IPS-18a (cell line): ENCODE measurements around the gene MAML3.

Source experiments
- H3K27ac ChIP-seq: one replicate; pipeline ENCODE4 v1.5.1; 2013; ENCODE audit warnings: low read length
- H3K27me3 ChIP-seq: one replicate; pipeline ENCODE4 v1.6.1; 2013; ENCODE audit warnings: mild to moderate bottlenecking, low read length; ENCODE audit not compliant: control insufficient read depth, insufficient read depth
- H3K36me3 ChIP-seq: one replicate; pipeline ENCODE4 v1.6.1; 2013; ENCODE audit warnings: low read depth, low read length; ENCODE audit not compliant: control insufficient read depth
- H3K4me1 ChIP-seq: one replicate; pipeline ENCODE4 v1.6.1; 2013; ENCODE audit warnings: low read depth, low read length; ENCODE audit not compliant: control insufficient read depth
- H3K4me3 ChIP-seq: one replicate; pipeline ENCODE4 v1.5.1; 2013; ENCODE audit warnings: low read length
- H3K9ac ChIP-seq: one replicate; pipeline ENCODE4 v1.6.1; 2013; ENCODE audit warnings: mild to moderate bottlenecking, low read length, moderate library complexity
- H3K9me3 ChIP-seq: one replicate; pipeline ENCODE4 v1.6.1; 2013; ENCODE audit warnings: low read depth, low read length; ENCODE audit not compliant: control insufficient read depth

Gene MAML3

GRCh38 chr4:139773560-139774318 lies 380.2 kb downstream of the MAML3 start:
- Histone ChIP-seq H3K9ac (no peak overlapping the region), H3K4me3 (no peak overlapping the region), H3K27me3 (no peaks in the 10 kb centered on the region), H3K27ac (no peak overlapping the region), H3K4me1 (peaks cover 13% of the 10 kb centered on the region), H3K36me3 (no peaks in the 10 kb centered on the region), H3K9me3 (no peaks in the 10 kb centered on the region)

- Histone ChIP-seq H3K9ac (no peak overlapping the region), H3K9me3 (no peaks in the 10 kb centered on the region), H3K27me3 (no peaks in the 10 kb centered on the region), H3K27ac (no peak overlapping the region), H3K4me3 (no peak overlapping the region), H3K36me3 (no peaks in the 10 kb centered on the region), H3K4me1 (peaks cover 7% of the 10 kb centered on the region)
Observed at GRCh38 chr4:139770361-139770760, 383.6 kb downstream of the MAML3 start.

GRCh38 chr4:139769364-139769763 lies 384.6 kb downstream of the MAML3 start:
- H3K27ac ChIP-seq = no peak overlapping the region
- H3K27me3 ChIP-seq = no peaks in the 10 kb centered on the region
- H3K4me1 ChIP-seq = no peaks in the 10 kb centered on the region
- no peak overlapping the region for H3K4me3 ChIP-seq
- H3K9me3 ChIP-seq = no peaks in the 10 kb centered on the region
- no peaks in the 10 kb centered on the region for H3K36me3 ChIP-seq
- H3K9ac ChIP-seq = no peak overlapping the region

DNA sequence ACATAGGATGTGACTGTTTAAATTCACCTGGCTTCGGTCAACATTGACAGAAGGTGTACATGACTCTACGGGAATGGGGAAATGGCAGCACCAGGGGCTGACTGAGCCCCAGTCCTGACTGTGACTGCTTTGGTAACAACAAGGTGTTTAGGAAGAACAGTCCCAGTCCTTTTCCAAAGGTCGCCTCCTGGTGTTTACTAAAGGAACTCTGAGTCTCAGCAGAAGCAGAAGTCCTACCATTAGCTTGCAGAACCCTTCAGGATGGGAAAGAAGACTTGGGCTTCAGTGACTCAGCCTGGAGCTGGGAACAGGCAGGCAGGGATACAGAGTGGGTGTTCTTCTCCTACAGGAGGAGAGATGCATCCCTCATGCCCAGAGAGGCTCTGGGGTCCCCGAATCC lies 385.1 kb downstream of the MAML3 start:
- no peak overlapping the region for H3K27ac ChIP-seq
- H3K9ac ChIP-seq = no peak overlapping the region
- H3K27me3 ChIP-seq = no peaks in the 10 kb centered on the region
- no peaks in the 10 kb centered on the region for H3K4me1 ChIP-seq
- H3K9me3 ChIP-seq = no peaks in the 10 kb centered on the region
- H3K4me3 ChIP-seq = no peak overlapping the region
- no peaks in the 10 kb centered on the region for H3K36me3 ChIP-seq

GRCh38 chr4:139768366-139768765 lies 385.6 kb downstream of the MAML3 start:
- no peaks in the 10 kb centered on the region for H3K4me1 ChIP-seq
- no peak overlapping the region for H3K9ac ChIP-seq

GRCh38 chr4:139767585-139767984 lies 386.4 kb downstream of the MAML3 start:
- H3K4me1 ChIP-seq = no peaks in the 10 kb centered on the region

More at GRCh38 chr4:139768366-139768765, 385.6 kb downstream of the MAML3 start:
- H3K9me3 ChIP-seq = no peaks in the 10 kb centered on the region
- no peak overlapping the region for H3K4me3 ChIP-seq
- no peaks in the 10 kb centered on the region for H3K36me3 ChIP-seq
- H3K27me3 ChIP-seq = no peaks in the 10 kb centered on the region
- H3K27ac ChIP-seq = no peak overlapping the region

DNA sequence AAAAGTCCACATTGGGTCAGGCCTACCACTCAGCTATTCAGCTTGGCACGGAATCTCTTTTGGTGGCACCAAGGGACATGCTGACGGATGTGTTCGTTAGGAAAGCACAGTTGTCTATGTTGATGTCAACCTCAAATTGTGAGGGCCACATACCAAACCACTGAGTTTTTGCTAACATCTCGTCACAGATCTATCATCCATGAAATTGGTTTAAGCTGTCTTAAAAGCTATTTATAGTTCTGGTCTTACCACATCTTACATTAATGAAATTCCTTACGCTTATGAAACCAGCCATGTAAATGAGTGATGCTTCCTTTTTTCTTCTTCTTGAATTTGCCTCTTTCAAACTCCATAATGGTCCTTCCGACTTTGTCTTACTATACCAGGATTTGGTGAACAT lies 386.8 kb downstream of the MAML3 start:
- Histone ChIP-seq H3K27me3 (no peaks in the 10 kb centered on the region), H3K27ac (no peak overlapping the region), H3K4me1 (peaks cover 1% of the 10 kb centered on the region), H3K36me3 (no peaks in the 10 kb centered on the region), H3K9me3 (no peaks in the 10 kb centered on the region), H3K9ac (no peak overlapping the region), H3K4me3 (no peak overlapping the region)

More at GRCh38 chr4:139767585-139767984, 386.4 kb downstream of the MAML3 start:
- Histone ChIP-seq H3K27ac (no peak overlapping the region), H3K36me3 (no peaks in the 10 kb centered on the region), H3K27me3 (no peaks in the 10 kb centered on the region), H3K9ac (no peak overlapping the region), H3K9me3 (no peaks in the 10 kb centered on the region), H3K4me3 (no peak overlapping the region)

DNA sequence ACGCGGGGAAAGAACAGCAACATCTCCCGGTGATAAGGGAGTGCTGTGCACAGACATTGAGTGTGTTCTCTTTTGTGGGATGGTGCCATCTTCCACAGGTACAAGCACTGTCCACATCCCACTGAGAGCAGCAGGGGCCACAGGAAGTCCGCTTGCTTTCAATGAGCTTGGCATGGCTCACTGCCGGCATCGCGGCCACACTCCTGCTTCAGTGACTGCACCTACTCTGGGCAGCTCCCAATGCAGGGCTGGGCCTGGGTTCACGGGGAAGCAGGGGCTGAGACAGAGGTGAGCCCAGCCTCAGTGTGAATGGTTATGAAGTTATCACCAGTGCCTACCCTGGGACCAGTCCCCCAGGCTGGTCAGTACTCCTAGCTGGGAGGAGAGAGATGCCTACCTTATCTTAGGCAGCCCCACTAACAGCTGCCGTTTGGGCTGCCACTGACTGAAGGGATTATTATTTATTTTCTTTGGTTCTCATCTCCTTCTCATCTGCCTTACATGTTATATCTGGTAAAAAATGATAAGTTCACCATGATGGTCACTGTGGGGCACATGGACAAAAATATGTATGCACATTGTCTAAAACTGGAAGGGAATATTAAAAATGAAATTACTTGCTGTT lies 389.2 kb downstream of the MAML3 start:
- Histone ChIP-seq H3K36me3 (no peaks in the 10 kb centered on the region), H3K27me3 (no peaks in the 10 kb centered on the region), H3K27ac (no peak overlapping the region), H3K4me1 (peaks cover 11% of the 10 kb centered on the region), H3K4me3 (no peak overlapping the region), H3K9me3 (no peaks in the 10 kb centered on the region), H3K9ac (no peak overlapping the region)

DNA sequence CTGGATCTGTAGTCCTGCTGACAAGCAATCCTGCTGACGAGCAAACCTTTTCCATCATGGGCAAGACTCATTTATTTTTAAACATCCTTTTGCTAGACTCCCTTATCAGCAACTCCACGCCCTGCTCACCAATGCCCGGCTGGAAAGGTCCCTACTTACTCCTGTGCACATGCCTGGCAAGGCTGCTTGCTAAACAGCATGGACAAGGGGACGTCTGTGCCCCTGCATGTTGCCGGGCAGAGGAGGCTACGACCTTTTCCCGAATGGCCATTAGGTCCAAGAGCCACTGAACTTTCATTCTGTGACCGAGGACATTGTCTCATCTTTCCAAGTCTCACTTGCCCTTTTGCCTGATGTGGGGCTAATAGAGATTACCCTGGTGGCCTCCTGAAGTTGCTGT lies 389.8 kb downstream of the MAML3 start:
- Histone ChIP-seq H3K4me3 (no peak overlapping the region), H3K9me3 (no peaks in the 10 kb centered on the region), H3K4me1 (peaks cover 11% of the 10 kb centered on the region), H3K36me3 (no peaks in the 10 kb centered on the region), H3K9ac (no peak overlapping the region), H3K27me3 (no peaks in the 10 kb centered on the region), H3K27ac (no peak overlapping the region)

DNA sequence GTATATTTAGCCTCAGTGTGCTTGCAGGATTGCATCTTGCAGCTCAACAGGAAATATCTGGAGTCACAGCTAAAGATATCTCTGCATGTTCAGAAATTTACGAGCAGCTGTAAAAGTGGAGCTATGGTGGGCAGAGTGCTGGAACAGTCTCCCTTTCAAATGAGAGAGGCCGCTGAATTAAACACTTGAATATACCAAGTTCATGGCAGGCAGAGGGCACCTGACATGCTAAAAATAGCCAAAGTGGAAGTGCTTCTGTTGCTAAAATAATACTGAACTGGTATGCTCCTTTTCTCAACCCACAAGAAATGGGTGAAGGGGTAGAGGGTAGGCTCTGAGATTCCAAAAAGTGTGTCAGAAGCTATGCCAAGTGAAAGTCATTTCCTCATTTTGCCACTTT lies 390.3 kb downstream of the MAML3 start:
- Histone ChIP-seq H3K4me1 (peaks cover 11% of the 10 kb centered on the region), H3K27ac (no peak overlapping the region), H3K4me3 (no peak overlapping the region), H3K36me3 (no peaks in the 10 kb centered on the region), H3K9me3 (no peaks in the 10 kb centered on the region), H3K9ac (no peak overlapping the region), H3K27me3 (no peaks in the 10 kb centered on the region)

GRCh38 chr4:139763205-139763604 lies 390.8 kb downstream of the MAML3 start:
- Histone ChIP-seq H3K9ac (no peak overlapping the region), H3K4me1 (peaks cover 11% of the 10 kb centered on the region), H3K4me3 (no peak overlapping the region), H3K27me3 (no peaks in the 10 kb centered on the region), H3K27ac (no peak overlapping the region), H3K36me3 (no peaks in the 10 kb centered on the region), H3K9me3 (no peaks in the 10 kb centered on the region)

DNA sequence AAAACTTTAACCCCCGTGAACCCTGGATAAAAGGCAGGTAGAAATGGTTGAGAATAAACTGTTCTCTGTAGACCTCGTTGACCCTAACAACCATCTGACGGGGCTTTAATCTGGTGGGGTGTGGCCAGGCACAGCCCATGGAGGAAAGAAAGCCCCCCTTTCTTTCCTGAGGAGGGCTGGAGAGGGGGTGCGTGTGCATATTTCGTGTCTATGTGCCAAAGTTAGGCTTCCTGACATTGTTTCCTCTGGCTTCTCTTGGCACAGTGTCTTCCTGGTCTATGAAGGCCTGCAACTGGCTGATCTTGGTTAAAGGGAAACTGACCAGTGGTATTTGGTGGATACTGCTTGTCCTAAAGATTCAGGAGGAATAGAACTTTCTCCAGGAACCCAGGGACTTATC lies 391.3 kb downstream of the MAML3 start:
- Histone ChIP-seq H3K9me3 (no peaks in the 10 kb centered on the region), H3K27me3 (no peaks in the 10 kb centered on the region), H3K4me1 (peaks cover 11% of the 10 kb centered on the region), H3K27ac (no peak overlapping the region), H3K36me3 (no peaks in the 10 kb centered on the region), H3K4me3 (no peak overlapping the region), H3K9ac (no peak overlapping the region)
